Stimulated activated CD8-positive, alpha-beta memory T cell treated with anti-CD3 and anti-CD28 coated beads, Interleukin-15, amount 100 ng/mL, for 1 hour (primary cell): ENCODE data around the gene STK17B.

Source experiments
- DNase-seq: peaks from one replicate; pipeline ENCODE4 v3.0.0-alpha.2; 2020; ENCODE audit warnings: low read depth

The STK17B gene

DNA sequence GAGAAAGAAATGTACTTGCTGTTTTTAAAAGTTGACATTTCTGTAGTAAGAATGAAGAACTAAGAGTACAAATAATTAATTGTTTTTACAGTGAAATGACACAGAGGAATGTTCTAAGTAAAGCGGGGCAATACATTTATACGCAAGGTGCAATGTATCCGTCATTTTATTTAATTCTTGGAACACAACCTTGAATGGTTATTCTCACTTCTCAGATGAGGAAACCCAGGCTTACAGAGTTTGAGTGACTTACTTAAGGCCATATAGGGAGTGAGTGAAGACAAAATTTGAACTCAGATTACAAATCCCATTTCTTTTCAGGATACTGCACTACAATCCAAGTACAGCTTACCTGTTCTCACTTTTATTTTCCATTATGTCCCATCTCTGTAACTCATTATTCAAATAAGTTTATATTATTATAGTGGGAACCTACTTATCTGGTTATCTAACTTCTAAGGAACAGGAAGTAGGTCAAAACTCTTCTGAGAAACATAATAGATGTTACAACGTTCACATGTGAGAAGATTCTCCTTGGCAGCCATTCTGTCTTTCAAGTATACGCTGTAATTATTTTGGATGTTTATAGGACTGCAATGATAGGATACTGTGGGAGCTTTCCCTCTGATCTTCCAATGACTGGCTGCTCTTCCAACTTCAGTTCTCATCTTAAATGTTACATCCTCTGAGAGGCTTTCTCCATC is 12.3 kb upstream of the STK17B start:
- DNase-seq: no peak

DNA sequence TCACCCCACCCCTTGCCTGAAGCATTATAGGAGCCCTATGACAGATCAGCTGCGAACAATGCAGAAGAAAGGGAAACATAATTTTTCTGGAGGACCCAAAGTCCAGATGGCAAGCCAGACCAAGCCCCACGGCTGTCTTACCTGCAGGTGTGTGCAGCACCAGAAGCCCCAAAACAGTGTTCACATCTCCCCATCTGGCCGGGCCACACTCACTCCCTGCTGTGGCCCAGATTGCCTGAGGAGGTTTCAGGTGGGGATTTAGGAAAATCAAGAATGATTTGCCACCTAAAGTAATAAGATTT is 11.7 kb upstream of the STK17B start:
- no peak for DNase-seq

DNA sequence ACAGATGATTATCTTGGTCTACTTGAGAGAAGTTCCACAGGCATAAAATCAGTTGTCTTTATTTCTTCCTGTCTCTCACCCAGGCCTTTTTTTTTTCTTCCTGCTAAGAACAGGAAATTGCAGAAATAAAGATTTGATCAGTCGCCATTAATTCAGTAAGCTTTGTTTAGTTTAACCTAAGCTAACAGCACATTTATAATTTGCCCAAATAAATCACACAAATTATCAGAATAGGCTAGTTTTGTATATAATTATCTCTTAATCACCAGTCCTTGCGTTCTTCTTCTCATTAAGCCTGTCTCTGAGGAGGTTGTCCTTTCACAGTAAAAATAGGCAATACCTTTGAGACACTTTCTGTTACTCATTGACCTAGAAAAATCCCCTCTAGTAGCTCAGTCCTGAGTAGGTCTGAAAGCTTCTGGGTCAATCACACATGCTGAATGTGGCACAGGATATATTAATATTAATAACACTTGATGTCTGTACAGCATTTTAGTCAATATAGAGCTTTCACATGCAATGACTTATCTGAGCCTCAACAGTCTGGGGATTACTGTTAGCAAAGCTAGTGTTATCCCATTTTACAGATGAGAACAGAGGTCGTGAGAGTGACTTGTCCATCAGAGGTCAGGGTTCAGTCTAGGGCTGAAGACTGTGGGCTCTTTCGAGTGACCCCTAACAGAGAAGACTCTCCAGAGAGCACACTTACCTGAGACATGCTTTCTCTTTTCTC is 11.2 kb upstream of the STK17B start:
- DNase-seq: no peak

DNA sequence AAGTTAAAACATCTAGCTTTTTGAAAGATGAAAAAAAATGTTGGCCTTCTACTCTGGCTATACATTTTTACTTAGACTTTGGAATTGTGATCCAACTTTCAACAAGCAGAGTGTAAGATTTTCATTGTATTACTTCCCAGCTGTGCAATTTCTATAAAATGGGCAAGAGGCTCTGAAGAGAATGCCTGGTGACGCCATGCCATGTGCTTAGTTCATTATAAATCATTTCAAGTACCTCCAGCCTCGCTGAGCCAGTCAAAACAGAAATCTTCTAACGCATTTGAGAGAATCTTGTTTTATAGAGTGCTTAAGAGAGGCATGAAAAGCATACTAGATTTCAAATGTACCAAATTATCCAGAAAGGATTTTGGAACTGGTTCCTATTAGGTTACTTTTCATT is 10.1 kb upstream of the STK17B start:
- no peak for DNase-seq

DNA sequence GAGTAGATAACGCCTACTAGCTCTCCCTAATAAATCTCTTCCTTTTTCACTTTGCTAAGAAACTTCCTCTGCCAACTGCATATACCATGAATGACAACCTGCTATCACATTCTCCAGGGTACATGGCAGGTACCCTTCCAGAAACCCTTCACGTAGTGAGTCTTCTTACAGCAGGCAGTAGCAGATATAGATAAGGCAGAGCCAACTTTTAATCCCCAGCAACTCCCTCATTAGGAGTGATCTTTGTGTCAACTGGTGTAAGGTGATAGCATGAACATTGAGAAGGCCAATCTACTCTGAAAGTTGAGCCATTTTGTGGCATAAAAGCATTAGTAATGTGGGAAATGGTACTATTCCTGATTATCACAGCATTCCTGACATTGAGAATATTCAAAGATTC is 5.7 kb upstream of the STK17B start:
- DNase-seq: no peak

DNA sequence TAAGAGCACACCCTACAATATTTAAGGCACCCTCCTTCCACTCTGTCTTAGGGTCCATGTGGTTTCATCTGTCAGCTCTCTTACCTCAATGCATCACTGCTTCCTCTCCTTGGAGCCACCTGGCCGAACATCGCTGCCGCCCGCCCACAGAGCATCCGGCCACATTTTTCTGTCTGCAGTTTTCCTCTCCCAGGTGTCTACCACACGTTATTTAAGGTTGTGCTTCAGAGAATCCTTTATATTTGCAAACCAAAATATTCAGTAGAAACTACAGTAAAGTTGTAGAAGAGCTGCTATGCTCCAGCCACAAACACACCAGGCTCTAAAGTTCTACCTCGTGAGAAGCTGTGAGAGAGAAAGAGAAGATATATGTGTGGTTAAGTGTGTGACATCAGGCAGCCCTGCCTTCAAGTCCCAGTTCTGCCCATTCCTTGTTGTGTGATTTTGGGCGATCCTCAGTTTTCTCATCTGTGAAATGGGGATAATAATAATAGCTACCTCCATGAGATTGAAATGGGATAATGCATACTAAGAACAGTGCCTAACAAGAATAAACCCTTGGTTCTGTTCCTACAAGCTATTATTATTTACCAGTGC is 4.9 kb upstream of the STK17B start:
- peak; percentile 63 for DNase-seq

DNA sequence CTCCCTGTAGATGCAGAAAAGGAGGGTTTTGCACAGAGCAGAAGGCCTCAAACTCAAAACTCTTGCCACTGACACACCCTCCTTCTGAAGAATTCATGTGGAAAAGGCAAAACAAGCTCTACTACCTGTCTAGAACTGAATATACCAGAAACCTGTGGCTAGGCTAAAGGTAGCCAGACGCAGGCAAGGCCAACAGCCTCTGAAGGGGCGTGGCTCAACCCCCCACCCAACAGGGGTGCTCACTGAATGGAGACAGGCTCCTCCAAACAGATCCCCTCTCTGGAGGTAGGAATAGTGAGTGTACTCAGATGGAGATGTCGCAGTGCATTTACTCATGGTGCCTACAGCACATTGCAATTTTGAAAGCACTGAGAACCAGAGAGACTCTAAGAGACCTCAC is 3.0 kb upstream of the STK17B start:
- DNase-seq: no peak

DNA sequence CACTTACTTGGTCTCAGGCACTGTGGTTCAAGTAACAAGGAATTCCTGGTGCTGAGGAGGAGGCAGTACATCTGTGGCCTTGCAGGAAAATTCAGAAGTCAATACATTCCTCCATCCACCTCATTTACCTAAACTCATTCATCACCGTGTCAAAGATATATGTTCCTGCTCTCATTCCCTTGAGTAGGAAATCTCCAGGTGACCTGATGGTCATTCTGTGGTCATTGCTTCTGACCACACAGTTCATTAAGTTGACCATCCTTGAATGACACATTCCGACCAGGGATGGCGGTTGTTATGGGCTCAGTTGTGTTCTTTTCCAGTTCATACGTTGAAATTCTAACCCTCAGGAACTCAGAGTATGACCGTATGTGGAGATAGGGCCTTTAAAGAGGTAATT is 2.1 kb upstream of the STK17B start:
- DNase-seq: no peak

DNA sequence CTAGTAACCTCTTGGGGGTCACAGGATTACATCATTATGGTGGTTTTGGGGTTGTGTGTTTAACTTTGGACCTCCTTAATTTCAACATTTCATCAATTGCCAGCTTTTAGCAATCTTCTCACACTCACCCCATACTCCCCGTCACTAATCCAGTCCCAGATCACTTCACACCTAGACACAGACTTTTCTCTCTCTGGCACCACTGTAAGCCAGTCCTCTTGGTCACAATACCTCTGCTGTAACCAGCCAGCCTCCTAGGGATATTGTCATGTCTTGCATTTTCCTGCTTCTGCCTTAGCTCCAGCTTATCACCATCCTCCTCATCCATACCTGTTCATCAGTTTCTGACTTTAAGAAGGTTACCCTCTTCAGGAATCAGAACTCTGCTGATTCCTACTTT is 1.6 kb upstream of the STK17B start:
- DNase-seq: no peak

DNA sequence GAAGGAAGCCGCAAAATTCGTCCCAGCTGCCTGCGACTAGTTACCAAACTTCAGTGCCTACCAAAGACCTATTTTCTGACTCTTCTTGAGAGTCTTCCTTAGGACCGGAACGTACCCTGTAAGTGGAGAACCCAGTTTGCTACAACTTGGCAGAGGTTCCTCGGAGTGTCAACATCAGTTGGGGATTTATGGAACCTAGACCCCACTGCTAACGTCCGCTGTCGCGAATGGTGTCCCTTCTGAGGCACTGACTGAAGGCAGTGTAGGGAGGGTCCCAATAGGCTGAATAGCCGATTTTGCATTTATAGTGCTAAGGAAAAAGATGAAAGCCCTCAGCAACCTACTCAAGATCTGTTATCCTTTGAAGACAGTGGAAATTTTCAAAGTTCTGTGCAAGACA is 568 bp upstream of the STK17B start:
- DNase-seq: no peak

DNA sequence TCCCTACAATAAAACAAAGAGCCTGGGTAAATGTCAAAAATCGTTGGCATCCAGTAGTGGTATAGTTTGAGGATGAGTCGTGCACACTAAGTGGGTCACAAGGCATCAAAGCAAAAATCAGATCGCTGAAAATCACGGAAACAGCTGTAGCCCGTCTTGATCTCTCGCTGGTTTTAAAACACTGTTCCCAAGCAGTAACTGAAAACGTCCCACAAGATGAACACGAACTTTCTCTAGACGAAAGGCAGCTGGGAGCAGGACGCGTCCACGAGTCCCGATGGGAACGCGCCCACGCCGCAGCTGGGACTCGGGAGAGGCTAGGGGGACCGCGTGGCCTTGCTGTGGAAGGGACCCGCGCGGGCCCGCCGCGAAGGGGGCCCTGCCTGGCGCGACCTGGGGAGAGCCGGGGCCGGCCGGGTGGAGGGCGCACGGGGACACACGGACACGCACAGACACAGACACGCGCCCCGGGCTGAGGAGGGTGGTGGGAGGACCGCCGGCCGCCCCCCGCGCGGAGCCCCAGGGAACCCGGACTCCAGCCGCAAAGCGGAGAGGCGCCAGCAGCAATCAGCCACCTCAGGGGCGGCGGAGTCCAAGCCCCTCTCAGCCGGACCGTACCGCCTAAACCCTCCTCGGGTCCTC is 651 bp downstream of the STK17B start:
- no peak for DNase-seq

DNA sequence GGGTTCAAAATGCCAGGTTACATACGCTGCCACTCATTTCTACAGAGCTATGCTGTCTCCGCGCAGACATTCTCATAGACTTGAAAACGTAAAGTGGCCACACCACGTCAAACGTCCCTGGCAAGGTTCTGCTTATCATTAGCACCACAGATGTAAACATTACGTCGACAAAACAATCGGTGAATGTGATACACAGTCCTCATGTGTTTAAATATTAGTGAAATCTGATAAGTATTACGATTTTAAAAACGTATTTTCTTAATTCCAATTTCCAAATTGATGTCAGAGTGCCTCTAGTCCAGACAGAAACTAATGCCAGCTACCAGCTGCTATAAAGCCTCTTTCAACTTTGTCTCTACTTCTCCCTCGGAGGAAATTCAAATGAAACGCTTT is 1.2 kb downstream of the STK17B start:
- no peak for DNase-seq

DNA sequence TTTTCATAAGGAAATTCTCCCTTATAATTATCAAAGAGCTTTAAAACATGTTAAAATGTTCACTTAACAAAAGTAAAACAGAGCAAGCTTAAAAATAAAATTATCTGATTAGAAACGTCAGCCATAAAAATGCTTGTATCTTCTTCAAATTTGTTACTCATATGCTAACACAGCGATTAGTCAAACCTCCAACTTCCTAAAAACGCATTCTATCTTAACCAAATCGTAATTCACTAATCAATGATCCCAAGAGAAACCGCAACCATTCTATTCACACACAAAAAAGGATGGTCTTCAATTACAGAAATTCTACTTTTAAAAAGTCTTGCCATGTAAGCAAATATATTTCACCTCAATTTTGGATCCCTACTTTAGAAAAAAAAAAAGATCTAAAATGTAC is 1.9 kb downstream of the STK17B start:
- DNase-seq: no peak

DNA sequence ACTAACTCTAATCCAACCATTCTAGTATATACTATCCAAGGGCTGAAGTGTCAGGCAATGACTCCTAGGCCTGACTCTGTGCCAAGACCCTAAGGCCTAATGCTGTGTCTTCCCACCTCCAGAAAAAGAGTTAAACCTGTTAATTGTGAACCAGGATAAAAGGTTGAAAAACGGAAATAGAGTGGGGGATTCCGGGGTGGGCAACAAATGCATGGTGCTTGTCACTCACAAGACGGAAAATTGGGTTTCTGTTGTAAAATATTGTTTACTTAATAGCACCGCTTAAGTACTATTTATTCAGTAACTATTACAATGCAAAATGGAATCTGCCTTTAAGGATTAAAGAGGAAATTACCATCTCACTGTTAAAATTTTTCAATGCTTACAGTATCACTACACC is 3.2 kb downstream of the STK17B start:
- no peak for DNase-seq

DNA sequence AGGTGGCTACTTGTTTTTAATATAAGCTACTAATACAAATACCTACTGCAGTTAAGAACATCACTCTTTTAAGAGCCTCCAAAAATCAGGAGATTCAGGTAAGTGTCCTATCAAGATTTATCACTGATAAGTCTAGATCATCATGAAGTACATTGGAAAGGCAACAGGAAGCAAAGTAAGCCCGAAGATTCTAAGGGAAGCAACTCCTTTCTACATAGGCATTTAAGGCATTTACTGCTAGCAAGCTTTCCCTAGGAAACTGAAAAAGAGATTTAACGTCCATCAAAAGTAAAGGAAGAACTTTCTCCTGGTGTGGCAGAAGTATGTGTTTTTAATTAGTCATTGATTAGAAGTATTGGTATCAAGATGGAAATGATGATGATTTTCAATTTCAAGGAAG is 3.7 kb downstream of the STK17B start:
- DNase-seq: no peak

DNA sequence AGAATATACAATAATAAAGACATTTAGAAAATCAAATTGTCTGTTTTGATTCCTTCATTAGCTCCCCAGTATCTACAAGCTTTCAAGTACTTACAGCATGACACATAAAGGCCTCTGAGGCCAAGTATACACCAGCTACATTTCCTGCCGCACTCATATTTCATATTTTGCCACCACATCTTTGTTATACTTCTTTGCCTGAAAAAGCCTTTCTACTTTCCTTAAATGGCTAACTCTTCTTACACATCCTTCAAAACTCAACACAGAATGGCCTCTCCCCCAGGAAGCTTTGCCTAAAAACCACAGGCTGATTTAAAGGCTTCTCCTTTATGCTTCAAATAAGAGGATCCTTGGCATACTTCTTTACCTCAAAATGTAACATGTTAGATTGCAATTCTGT is 4.5 kb downstream of the STK17B start:
- DNase-seq: no peak

DNA sequence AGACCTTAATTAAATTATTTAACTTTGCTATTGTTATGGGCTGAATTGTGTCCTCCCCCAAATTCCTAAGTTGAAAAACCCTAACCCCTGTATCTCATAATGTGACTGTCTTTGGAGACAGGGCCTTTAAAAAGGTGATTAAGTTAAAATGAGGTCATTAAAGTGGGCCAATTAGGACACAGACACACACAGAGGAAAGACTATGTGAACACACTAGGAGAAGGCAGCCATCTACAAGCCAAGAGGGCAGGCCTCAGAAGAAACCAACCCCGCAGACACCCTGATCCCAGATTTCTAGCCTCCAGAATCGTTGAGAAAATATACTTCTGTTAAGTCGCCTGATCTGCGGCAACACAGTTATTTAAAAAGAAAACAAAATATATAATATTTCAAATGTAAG is 6.4 kb downstream of the STK17B start:
- DNase-seq: no peak

DNA sequence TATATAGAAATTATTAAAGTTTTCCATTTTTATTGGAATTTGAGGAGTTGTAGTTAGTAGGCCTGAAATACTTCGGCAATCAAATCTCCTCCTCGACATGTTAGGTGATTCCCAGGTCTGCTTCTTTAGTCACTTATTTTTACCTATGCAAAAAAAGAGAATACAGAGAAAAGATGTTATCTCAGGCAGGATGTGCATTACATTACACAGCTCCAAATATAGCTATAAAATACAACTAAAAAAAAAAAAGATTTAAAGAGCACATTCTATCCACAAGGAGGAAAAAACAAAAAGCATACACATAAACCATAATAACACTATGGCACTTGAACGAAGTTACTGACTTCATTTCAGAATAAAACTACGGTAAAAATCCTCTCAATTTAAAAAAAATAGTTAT is 8.1 kb downstream of the STK17B start:
- DNase-seq: no peak

DNA sequence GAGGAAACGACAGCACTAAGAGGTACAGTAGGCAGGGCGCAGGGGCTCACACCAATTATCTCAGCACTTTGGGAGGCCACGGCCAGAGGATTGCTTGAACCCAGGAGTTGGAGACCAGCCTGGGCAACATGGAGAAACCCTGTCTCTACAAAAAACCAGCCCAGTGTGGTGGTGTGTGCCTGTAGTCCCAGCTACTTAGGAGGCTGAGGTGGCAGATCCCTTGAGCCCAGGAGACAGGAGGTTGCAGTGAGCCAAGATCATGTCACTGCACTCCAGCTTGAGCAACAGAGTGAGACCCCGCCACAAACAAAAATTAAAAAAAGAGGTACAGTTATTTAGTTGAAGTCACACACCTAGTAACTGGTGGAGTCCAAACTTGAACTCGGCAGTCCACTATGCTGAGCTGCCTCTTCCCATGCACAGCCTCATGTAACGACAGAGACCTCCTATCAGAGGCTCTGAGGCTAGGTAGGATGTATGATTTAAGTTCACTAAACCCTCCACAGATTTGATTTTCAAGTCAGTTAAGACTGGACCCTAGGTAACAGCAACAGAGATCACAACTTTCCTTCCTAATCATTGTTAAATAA is 8.7 kb downstream of the STK17B start:
- DNase-seq: no peak

DNA sequence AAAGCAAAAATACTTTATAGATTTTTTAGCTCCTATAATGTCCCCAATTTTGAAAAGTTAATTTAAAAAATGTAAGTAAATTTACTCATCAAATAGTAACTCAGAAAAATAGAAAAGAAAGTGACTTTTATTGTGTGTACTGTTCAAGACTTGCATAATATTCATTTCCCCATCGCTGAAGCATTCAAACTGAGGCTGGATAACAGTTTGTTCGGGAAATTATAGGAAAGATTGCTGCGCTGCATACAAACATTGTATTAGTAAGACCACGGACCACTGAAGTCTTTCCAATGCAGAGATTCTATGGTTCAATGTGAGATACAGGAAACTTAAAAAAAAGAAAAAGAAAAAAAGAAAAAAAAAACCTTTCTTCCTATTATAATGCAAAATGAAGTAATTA is 10.4 kb downstream of the STK17B start:
- no peak for DNase-seq

DNA sequence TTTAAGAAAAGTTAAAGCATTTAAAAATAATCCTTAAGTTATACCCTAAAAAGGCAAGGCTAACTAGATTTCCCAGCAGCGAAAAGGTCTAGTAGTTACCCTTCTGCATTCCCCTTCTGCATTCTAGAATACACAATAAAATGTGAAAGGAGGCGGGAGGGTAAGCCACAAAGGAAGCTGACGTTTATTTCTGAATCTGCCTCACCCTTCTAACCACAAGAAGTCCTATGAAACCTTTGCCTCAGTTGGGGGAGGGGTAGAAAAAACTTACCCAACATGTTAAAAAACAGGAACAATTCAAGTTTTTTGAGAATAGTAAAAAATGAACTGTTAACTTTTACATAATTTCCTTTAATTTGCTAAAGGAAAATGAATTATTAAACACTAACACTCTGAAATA is 11.3 kb downstream of the STK17B start:
- no peak for DNase-seq

DNA sequence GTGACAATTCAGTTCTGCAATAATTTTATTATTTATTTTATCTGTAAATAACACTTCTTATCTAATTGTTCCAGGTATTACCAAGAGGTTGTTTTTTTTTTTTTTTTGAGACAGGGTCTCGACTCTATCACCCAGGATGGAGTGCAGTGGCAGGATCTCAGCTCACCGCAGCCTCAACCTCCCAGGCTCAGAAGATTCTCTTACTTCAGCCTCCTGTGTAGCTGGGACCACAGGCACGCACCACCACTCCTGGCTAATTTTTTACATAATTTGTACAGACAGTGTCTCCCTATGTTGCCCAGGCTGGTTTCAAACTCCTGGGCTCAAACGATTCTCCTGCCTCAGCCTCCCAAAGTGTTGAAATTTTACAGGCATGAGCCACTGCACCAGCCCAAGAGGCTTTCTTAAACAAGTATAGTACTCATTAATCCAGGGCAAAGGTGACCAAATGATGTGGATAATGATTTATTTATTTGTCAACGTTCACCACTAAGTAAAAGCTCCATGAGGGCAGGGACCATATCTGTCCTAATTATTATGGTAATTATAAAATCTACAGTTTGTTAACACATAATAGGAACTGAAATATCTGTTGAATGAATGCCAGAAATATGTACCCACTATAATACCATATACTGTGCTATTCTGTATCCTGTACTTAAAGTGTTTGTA is 12.0 kb downstream of the STK17B start:
- no peak for DNase-seq
